GM21737 (cell line): ENCODE measurements around the gene RASD1.

Experiments used
- ATAC-seq: cut with Tn5 transposase; IDR thresholded peaks from one replicate; pipeline ENCODE4 v1.9.1; 2021; ENCODE audit warnings: mild to moderate bottlenecking, moderate library complexity; ENCODE audit not compliant: unreplicated experiment

Gene RASD1

GRCh38 chr17:17448076-17448475 lies 48.1 kb downstream of the RASD1 start:
- no peak for ATAC-seq

DNA sequence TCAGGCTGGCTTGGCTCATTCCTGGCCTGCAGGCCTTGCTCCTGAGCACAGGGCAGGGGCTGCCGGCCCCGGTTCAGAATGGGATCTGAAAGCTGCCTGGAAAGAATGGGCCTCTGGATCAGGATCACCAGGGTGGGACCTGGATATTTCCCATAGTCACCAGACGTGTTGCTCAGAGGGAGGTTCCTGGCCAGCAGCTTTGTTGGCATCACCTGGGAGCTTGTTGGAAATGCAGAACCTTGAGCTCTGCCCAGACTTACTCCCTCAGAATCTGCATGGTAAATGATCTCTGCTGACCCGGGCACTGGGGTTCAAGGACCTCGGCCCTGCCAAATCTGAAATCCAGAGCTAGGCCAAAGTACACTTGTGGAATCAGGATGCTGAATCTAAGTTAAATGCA lies 48.9 kb downstream of the RASD1 start:
- no peak for ATAC-seq

DNA sequence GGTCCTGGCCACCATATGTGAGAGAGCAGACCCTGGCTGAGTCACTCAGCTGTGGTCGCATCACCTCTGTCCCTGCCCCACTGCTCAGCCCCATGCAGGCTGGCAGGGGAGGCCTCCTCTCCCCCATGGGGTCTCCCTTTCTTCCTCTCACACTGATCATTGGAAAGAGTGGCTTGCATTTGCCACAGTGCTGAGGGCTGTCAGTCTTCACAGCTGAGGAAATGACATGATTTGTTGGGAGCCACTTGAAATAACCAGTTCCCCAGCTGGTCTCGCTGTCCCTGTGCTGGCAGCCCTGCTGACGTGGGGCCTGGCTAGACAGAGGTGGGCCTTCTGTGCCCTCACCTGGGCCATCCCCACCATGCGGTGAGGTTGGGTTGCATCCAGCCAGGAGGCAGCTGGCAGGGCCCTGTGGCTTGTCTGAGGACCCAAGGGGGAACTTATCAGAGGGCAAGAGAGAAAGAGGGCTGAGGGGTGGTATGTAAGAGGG lies 49.5 kb downstream of the RASD1 start:
- no peak for ATAC-seq

DNA sequence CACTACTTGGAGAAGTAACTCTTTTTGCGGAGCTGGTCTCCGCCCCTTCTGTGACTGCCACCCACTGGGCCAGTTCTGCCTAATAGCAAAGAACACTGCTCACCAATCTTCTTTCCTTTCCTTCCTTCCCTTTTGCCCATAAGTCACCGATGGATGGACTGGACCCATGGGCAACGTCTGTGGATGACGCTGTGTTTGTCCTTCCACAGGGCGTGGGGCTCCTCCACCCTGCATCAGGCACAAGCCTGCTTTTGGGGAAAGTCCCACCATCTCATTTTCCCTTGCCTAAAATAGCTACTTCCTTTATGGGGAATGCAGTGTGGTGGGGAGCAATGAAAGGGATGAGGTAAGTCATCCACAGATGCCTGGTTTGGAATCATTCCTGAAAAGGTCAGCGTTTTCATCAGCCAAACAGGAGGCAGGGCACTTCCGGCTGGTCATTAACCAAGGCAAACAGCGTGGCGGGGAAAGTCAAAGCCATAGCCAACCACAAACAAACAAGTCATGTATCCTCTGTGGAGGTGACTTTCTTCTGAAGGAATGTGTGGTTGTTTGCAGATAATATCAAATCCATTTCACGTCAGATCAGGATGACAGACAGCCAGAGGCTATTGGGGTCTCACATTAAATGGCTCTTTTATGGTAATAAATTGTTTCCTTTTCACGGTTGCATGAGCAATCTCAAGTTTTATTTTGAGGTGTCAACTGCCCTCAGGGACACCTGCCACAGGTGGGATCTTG lies 50.1 kb downstream of the RASD1 start:
- ATAC-seq, result no peak

DNA sequence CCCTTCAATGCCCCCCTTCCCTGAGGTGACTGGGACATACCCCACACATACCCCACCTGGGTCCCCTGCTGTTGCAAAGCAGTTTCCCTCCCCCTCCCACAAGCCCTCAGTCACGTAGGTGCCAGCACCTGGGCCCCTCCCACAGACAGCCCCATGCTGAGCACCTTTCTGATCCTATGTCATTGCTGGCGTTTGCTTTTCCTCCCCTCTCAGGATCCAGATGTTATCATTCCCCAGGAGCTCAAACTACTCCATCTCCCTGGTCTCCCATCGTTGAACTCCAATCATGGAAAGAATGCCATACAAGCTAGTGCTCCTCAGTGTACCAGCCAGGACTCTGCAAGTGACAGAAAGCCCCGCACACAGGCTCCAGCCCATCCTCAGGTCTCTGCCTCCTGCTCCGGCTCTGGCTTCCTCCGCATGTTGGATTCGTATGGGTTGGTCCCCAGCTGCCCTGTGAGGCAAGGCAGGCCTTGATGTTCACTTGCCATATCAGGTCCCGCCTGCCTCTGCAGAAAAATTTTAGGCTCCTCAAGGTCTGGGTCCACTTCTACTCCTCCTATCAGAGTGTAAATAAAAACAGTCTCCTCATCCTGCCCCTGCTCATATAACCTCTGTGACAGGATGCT lies 50.8 kb downstream of the RASD1 start:
- ATAC-seq, result no peak
